Germinal center (tissue), 1 donor: ENCODE data around the gene PRKAR2B.
"Not testable (repeated sequence)": the region's sequence is repeated elsewhere in the genome, so short reads cannot be mapped to it uniquely, and the experiment has no call there.

Source experiments
- DNase-seq: peaks from one replicate; pipeline ENCODE4 v3.0.0; 2012; ENCODE audit warnings: mixed read lengths, low spot score

The PRKAR2B gene

GRCh38 chr7:107048783-107049418 is 4.4 kb downstream of the PRKAR2B start:
- DNase-seq = no peak

- no peak for DNase-seq
Measured at GRCh38 chr7:107049480-107049879, 5.0 kb downstream of the PRKAR2B start.

- DNase-seq = no peak
Measured at GRCh38 chr7:107049971-107050532, 5.5 kb downstream of the PRKAR2B start.

GRCh38 chr7:107051376-107051775 is 6.9 kb downstream of the PRKAR2B start:
- DNase-seq = no peak

- not testable (repeated sequence) for DNase-seq
Measured at GRCh38 chr7:107054965-107055364, 10.5 kb downstream of the PRKAR2B start.

- not testable (repeated sequence) for DNase-seq
Measured at GRCh38 chr7:107056058-107056457, 11.6 kb downstream of the PRKAR2B start.

- no peak for DNase-seq
Measured at GRCh38 chr7:107056728-107057473, 12.4 kb downstream of the PRKAR2B start.

- DNase-seq = no peak
Measured at GRCh38 chr7:107057474-107057833, 12.9 kb downstream of the PRKAR2B start.

- no peak for DNase-seq
Measured at GRCh38 chr7:107059468-107059867, 15.0 kb downstream of the PRKAR2B start.

GRCh38 chr7:107063245-107064120 is 19.0 kb downstream of the PRKAR2B start:
- DNase-seq = no peak

- DNase-seq = no peak
Measured at GRCh38 chr7:107064255-107064654, 19.8 kb downstream of the PRKAR2B start.

- no peak for DNase-seq
Measured at GRCh38 chr7:107065929-107066247, 21.4 kb downstream of the PRKAR2B start.

- no peak for DNase-seq
Measured at GRCh38 chr7:107068156-107068555, 23.7 kb downstream of the PRKAR2B start.

- no peak for DNase-seq
Measured at GRCh38 chr7:107069457-107069856, 25.0 kb downstream of the PRKAR2B start.

GRCh38 chr7:107070710-107071109 is 26.2 kb downstream of the PRKAR2B start:
- DNase-seq = no peak

GRCh38 chr7:107071129-107071528 is 26.6 kb downstream of the PRKAR2B start:
- DNase-seq = no peak

GRCh38 chr7:107072133-107072532 is 27.6 kb downstream of the PRKAR2B start:
- no peak for DNase-seq

- no peak for DNase-seq
Measured at GRCh38 chr7:107075863-107076574, 31.5 kb downstream of the PRKAR2B start.

- no peak for DNase-seq
Measured at GRCh38 chr7:107076781-107077698, 32.5 kb downstream of the PRKAR2B start.

- no peak for DNase-seq
Measured at GRCh38 chr7:107077699-107078516, 33.4 kb downstream of the PRKAR2B start.
